Kidney epithelial cell (primary cell): ENCODE measurements around the gene DEFB132. TPM values are rescaled to one million over a fixed set of nuclear protein-coding genes. Genes with fewer than 3 reads are reported as not detected.
"Not testable (repeated sequence)": the region's sequence is repeated elsewhere in the genome, so short reads cannot be mapped to it uniquely, and the experiment has no call there.

Source experiments
- DNase-seq: peaks from one replicate; pipeline ENCODE4 v3.0.0-alpha.2; 2010; ENCODE audit warnings: low read depth
- H3K27me3 ChIP-seq: 2 replicates; pipeline ENCODE4 v1.6.0; 2011; ENCODE audit warnings: low read length; ENCODE audit not compliant: control insufficient read depth, insufficient read depth
- H3K36me3 ChIP-seq: 2 replicates; pipeline ENCODE4 v1.5.1; 2011; ENCODE audit warnings: low read length; ENCODE audit not compliant: control insufficient read depth, insufficient read depth
- H3K4me3 ChIP-seq: 2 replicates; pipeline ENCODE4 v1.5.1; 2011; ENCODE audit warnings: low read depth, mild to moderate bottlenecking, control low read depth, low read length
- total RNA-seq: library from RNA; depleted of rRNA; stranded (reverse); fragments of >200 nt; gene quantifications from 2 replicates; pipeline ENCODE4 v1.2.3, GENCODE V29; 2015
- TF ChIP-seq, protein P1 (sequence below): IDR thresholded peaks from 2 replicates; pipeline ENCODE4 v1.5.1; 2011; ENCODE audit warnings: mild to moderate bottlenecking, moderate library complexity, low read length, control low read depth, inconsistent platforms; ENCODE audit not compliant: insufficient read depth, poor library complexity, severe bottlenecking

DEFB132 gene
- total RNA-seq, 1 donor from 2014 or later: not detected

DNA sequence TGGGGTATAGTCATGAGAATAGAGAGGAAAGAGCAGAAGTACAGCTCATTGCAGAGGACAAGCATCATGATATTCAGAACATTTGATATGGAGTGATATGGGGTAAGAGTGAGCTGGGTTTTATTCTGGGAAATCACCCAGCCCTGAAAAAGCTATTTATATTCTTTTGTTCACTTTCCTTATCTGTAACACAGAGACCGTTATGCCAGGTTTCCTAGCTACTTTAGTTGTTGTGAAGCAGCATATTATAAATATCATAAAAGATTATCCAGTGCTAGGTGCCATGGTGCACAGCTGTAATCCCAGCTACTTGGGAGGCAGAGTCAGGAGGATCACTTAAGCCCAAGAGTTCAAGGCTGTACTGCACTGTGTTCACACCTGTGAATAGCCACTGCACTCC, 40.3 kb upstream of the DEFB132 start:
- TF ChIP-seq, protein P1, sequence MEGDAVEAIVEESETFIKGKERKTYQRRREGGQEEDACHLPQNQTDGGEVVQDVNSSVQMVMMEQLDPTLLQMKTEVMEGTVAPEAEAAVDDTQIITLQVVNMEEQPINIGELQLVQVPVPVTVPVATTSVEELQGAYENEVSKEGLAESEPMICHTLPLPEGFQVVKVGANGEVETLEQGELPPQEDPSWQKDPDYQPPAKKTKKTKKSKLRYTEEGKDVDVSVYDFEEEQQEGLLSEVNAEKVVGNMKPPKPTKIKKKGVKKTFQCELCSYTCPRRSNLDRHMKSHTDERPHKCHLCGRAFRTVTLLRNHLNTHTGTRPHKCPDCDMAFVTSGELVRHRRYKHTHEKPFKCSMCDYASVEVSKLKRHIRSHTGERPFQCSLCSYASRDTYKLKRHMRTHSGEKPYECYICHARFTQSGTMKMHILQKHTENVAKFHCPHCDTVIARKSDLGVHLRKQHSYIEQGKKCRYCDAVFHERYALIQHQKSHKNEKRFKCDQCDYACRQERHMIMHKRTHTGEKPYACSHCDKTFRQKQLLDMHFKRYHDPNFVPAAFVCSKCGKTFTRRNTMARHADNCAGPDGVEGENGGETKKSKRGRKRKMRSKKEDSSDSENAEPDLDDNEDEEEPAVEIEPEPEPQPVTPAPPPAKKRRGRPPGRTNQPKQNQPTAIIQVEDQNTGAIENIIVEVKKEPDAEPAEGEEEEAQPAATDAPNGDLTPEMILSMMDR: no peak
- peaks cover 2% of the 10 kb centered on the region for H3K27me3 ChIP-seq
- no peak overlapping the region for H3K4me3 ChIP-seq
- no peak for DNase-seq
- no peaks in the 10 kb centered on the region for H3K36me3 ChIP-seq

DNA sequence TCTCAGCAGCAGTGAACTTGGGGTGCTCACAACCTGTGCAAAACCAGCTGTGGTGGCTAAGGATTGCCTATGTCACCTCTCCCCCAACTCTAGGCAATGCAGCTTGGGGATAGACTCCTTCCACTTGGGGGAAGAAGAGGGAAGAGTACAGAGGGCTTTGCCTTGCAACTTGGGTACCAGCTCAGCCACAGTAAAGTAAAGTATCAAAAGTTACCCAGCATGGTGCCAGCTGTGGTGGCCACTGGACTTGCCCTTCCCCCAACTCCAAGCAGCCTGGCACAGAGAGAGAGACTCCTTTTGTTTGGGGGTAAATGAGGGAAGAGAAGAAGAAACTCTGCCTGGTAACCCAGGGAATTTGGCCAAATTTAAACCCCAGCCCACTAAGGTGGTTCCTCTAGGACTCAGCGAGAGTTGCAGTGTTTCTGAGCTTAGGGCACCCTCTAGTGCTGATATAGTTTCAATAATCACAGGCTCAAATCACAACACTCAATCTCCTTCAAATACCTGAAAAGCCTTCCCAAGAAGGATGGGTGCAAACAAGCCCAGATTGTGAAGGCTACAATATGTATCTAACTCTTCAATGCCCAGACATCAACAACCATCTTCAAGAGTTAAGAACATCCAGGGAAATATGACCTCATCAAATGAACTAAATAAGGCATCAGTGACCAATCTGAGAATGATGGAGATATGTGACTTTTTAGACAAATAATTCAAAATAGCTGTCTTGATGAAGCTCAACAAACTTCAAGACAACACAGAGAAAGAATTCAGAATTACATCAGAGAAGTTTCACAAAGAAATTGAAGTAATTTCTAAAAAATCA, 38.0 kb upstream of the DEFB132 start:
- Histone ChIP-seq H3K27me3 (peaks cover 2% of the 10 kb centered on the region), H3K36me3 (no peaks in the 10 kb centered on the region), H3K4me3 (no peak overlapping the region)
- no peak for DNase-seq
- TF ChIP-seq, protein P1: peak; percentile 24

DNA sequence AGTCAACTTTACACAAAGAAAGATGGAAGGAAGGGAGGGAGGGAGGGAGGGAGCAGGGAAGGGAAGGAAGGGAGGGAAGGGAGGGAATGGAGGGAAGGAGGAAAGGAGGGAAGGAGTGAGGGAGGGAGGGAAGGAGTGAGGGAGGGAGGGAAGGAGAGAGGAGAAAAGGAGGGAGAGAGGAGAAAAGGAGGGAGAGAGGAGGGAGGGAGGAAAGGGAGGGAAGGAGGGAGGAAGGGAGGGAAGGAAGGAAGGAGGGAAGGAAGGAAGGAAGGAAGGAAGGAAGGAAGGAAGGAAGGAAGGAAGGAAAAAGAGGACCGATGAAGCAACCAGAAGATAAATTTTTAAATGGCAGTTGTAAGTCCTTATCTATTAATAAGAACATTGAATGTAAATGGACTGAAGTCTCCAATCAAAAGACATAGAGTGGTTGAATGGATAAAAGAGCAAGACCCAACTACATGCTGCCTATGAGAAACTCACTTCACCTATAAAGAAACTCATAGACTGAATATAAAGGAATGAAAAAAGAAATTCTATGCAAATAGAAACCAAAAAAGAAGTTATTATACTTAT, 36.2 kb upstream of the DEFB132 start:
- peaks cover 2% of the 10 kb centered on the region for H3K27me3 ChIP-seq
- DNase-seq: no peak
- TF ChIP-seq, protein P1: no peak
- H3K36me3 ChIP-seq: no peaks in the 10 kb centered on the region
- H3K4me3 ChIP-seq: no peak overlapping the region

DNA sequence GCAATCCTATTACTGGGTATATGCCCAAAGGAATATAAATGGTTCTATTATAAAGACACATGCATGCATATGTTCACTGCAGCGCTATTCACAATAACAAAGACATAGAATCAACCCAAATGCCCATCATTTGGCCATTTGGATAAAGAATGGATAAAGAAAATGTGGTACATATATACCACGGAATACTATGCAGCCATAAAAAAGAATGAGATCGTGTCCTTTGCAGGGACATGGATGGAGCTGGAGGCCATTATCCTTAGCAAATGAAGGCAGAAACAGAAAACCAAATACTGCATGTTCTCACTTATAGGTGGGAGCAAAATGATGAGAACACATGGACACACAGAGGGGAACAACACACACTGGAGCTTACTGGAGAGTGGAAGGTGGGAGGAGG, 31.6 kb upstream of the DEFB132 start:
- H3K4me3 ChIP-seq, H3K27me3 ChIP-seq, DNase-seq, H3K36me3 ChIP-seq: not testable (repeated sequence)

DNA sequence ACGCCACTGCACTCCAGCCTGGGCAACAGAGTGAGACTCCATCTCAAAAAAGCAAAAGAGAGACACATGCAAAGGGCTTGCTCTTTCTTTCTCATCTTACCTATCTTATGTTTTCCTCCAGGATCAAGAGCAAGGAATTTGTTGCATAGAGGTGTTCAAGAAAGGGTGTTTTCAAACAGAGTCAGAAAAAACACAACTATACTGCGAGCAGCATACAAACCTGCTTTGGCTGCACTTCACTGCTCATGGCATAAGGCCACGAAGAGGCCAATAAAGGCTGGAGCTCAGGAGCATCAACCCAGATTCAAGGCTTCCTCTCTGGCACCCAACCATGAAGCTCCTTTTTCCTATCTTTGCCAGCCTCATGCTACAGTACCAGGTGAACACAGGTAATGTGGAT, 30.6 kb upstream of the DEFB132 start, which contains the start of gene DEFB129:
Gene DEFB129, plus strand, starts transcription at position 301 of the 400 bp plus-strand sequence. Its CDS starts 31 bp downstream, at position 332.
- Histone ChIP-seq H3K4me3 (no peak within 1 kb of the TSS), H3K36me3 (no peaks in the 10 kb centered on the region), H3K27me3 (no peaks in the 10 kb centered on the region)
- no peak for DNase-seq
- TF ChIP-seq, protein P1: no peak

DNA sequence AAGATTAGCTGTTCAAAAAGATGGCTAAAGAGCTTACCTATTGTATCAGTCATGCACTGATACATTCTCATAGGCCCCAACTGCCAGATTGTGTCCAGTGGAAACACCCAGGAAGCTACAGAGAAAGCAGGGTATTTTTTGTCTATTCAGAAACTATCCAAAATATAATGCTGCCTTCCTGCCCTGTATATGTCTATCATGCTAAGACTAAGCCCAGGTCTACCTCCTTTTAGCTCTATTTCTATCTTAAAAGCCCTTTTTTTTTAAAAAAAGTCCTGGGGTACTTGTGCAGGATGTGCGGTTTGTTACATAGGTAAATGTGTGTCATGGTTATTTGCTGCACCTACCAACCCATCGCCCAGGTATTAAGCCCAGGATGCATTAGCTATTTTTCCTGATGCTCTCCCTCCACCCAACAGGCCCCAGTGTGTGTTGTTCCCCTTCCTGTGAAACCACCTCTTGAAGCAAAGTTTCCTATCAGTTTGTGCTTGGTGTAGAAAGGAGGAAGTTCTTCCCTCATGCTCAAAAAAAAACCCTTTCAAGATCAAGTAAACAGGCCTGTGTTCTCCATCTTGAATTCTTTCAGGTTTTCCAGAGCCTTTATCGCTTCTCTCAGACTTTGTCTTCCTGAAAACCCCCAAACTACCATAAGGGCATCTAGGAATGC, 30.0 kb upstream of the DEFB132 start:
- H3K27me3 ChIP-seq: no peaks in the 10 kb centered on the region
- H3K4me3 ChIP-seq: no peak overlapping the region
- H3K36me3 ChIP-seq: no peaks in the 10 kb centered on the region
- DNase-seq: no peak
- TF ChIP-seq, protein P1: no peak
